Trophoblast cell (in vitro differentiated cells and primary cell): ENCODE data around the gene HOMER2.

ENCODE experiments used
- DNase-seq, 2 donors: peaks; one replicate each; pipeline ENCODE4 v3.0.0-alpha.2; 2016
- H2AFZ ChIP-seq: 2 replicates; pipeline ENCODE4 v1.6.1; 2013; ENCODE audit warnings: low read length, moderate library complexity, mild to moderate bottlenecking; ENCODE audit not compliant: insufficient read depth, poor library complexity
- H2AK5ac ChIP-seq: 2 replicates; pipeline ENCODE4 v1.6.1; 2013; ENCODE audit warnings: mild to moderate bottlenecking, low read length
- H2BK120ac ChIP-seq: 2 replicates; pipeline ENCODE4 v1.6.1; 2013; ENCODE audit warnings: low read length, mild to moderate bottlenecking, moderate library complexity; ENCODE audit not compliant: insufficient read depth, poor library complexity
- H2BK12ac ChIP-seq: 2 replicates; pipeline ENCODE4 v1.6.1; 2013; ENCODE audit warnings: mild to moderate bottlenecking, low read length, moderate library complexity
- H2BK5ac ChIP-seq: 2 replicates; pipeline ENCODE4 v1.6.1; 2013; ENCODE audit warnings: low read length, low read depth, moderate library complexity, mild to moderate bottlenecking; ENCODE audit not compliant: poor library complexity
- H3K14ac ChIP-seq: 2 replicates; pipeline ENCODE4 v1.6.1; 2013; ENCODE audit warnings: mild to moderate bottlenecking, low read length
- H3K18ac ChIP-seq: 2 replicates; pipeline ENCODE4 v1.6.1; 2013; ENCODE audit warnings: mild to moderate bottlenecking, low read length
- H3K23ac ChIP-seq: 2 replicates; pipeline ENCODE4 v1.6.1; 2013; ENCODE audit warnings: low read length
- H3K27ac ChIP-seq: 2 replicates; pipeline ENCODE4 v1.5.1; 2013; ENCODE audit warnings: low read depth, mild to moderate bottlenecking, inconsistent platforms, low read length, moderate library complexity
- H3K27me3 ChIP-seq: 2 replicates; pipeline ENCODE4 v1.6.1; 2013; ENCODE audit warnings: inconsistent platforms, mild to moderate bottlenecking, low read length, moderate library complexity; ENCODE audit not compliant: insufficient read depth
- H3K36me3 ChIP-seq, 2 experiments: 1 replicate in 1 of 2; 2 replicates in 1 of 2; pipeline ENCODE4 v1.6.1; 2013; ENCODE audit warnings: low read length in 2 of 2, mild to moderate bottlenecking in 2 of 2, moderate library complexity in 1 of 2; ENCODE audit not compliant: insufficient read depth in 2 of 2, control insufficient read depth in 1 of 2
- H3K4ac ChIP-seq: 2 replicates; pipeline ENCODE4 v1.6.1; 2013; ENCODE audit warnings: low read depth, mild to moderate bottlenecking, low read length, moderate library complexity
- H3K4me1 ChIP-seq, 2 experiments: 1 replicate in 1 of 2; 2 replicates in 1 of 2; pipeline ENCODE4 v1.6.1; 2013; ENCODE audit warnings: low read length in 2 of 2, mild to moderate bottlenecking in 2 of 2, moderate library complexity in 1 of 2; ENCODE audit not compliant: insufficient read depth in 2 of 2, control insufficient read depth in 1 of 2
- H3K4me2 ChIP-seq: 2 replicates; pipeline ENCODE4 v1.6.1; 2013; ENCODE audit warnings: inconsistent platforms, mild to moderate bottlenecking, low read length, moderate library complexity
- H3K4me3 ChIP-seq: 2 replicates; pipeline ENCODE4 v1.5.1; 2013; ENCODE audit warnings: mild to moderate bottlenecking, low read depth, low read length, inconsistent platforms
- H3K79me1 ChIP-seq: one replicate; pipeline ENCODE4 v1.6.1; 2013; ENCODE audit warnings: low read length
- H3K79me2 ChIP-seq: 2 replicates; pipeline ENCODE4 v1.6.1; 2013; ENCODE audit warnings: low read length, mild to moderate bottlenecking; ENCODE audit not compliant: control insufficient read depth, insufficient read depth, poor library complexity
- H3K9ac ChIP-seq: 2 replicates; pipeline ENCODE4 v1.6.1; 2013; ENCODE audit warnings: mild to moderate bottlenecking, low read length
- H3K9me3 ChIP-seq: 2 replicates; pipeline ENCODE4 v1.6.1; 2013; ENCODE audit warnings: low read depth, mild to moderate bottlenecking, control low read depth, inconsistent platforms, low read length; ENCODE audit not compliant: insufficient read depth
- H4K12ac ChIP-seq: 2 replicates; pipeline ENCODE4 v1.6.1; 2013; ENCODE audit warnings: low read depth, mild to moderate bottlenecking, low read length, moderate library complexity
- H4K8ac ChIP-seq: 2 replicates; pipeline ENCODE4 v1.6.1; 2013; ENCODE audit warnings: low read depth, mild to moderate bottlenecking, low read length, moderate library complexity
- H4K91ac ChIP-seq: one replicate; pipeline ENCODE4 v1.6.1; 2013; ENCODE audit warnings: low read depth, mild to moderate bottlenecking, low read length, moderate library complexity
- WGBS: extraction: QIAGEN DNeasy Blood & Tissue Kit; methylation state at CpG from one replicate; pipeline ENCODE4 v1.1.7; 2013; ENCODE audit warnings: missing lambda C conversion rate; ENCODE audit not compliant: insufficient read length, insufficient coverage; ENCODE audit errors: extremely low coverage; 5-methylcytosine and 5-hydroxymethylcytosine counted together

Gene HOMER2

GRCh38 chr15:82862886-82863285 is 89.6 kb downstream of the HOMER2 start:
- no peaks in the 10 kb centered on the region for H3K4me1 ChIP-seq
- H4K91ac ChIP-seq = no peak overlapping the region
- no peak overlapping the region for H4K8ac ChIP-seq
- H3K9ac ChIP-seq = no peak overlapping the region
- no peak overlapping the region for H3K23ac ChIP-seq
- H3K4me2 ChIP-seq = no peak overlapping the region
- no peak overlapping the region for H2BK120ac ChIP-seq
- H3K27me3 ChIP-seq = no peaks in the 10 kb centered on the region
- no peak for DNase-seq
- no peak overlapping the region for H3K4me3 ChIP-seq
- H2AFZ ChIP-seq = no peak overlapping the region
- no peaks in the 10 kb centered on the region for H3K79me2 ChIP-seq
- H3K79me1 ChIP-seq = no peaks in the 10 kb centered on the region
- no CpG with 5 or more reads among the region's 6 CpGs for WGBS
- no peak overlapping the region for H2BK5ac ChIP-seq
- no peak overlapping the region for H3K27ac ChIP-seq
- H3K14ac ChIP-seq = no peak overlapping the region
- H3K36me3 ChIP-seq = no peaks in the 10 kb centered on the region
- H3K4ac ChIP-seq = no peak overlapping the region
- no peak overlapping the region for H2AK5ac ChIP-seq
- H3K18ac ChIP-seq = no peak overlapping the region
- H4K12ac ChIP-seq = no peak overlapping the region
- H2BK12ac ChIP-seq = no peak overlapping the region
- H3K9me3 ChIP-seq = no peaks in the 10 kb centered on the region

GRCh38 chr15:82858932-82859331 is 93.6 kb downstream of the HOMER2 start:
- WGBS = no CpG with 5 or more reads among the region's 11 CpGs

GRCh38 chr15:82856397-82857170 is 95.9 kb downstream of the HOMER2 start:
- Histone ChIP-seq H3K27ac (no peak overlapping the region), H3K18ac (no peak overlapping the region), H2BK5ac (no peak overlapping the region), H4K91ac (no peak overlapping the region), H3K4me2 (no peak overlapping the region), H2AK5ac (no peak overlapping the region), H3K23ac (no peak overlapping the region), H3K9me3 (peaks cover 2% of the 10 kb centered on the region), H3K36me3 (no peaks in the 10 kb centered on the region), H2AFZ (no peak overlapping the region), H3K4ac (no peak overlapping the region), H3K4me1 (peaks cover 6 to 9% of the 10 kb centered on the region in 2 experiments), H3K79me2 (no peaks in the 10 kb centered on the region), H2BK120ac (no peak overlapping the region), H3K14ac (no peak overlapping the region), H3K27me3 (no peaks in the 10 kb centered on the region), H4K12ac (no peak overlapping the region), H3K9ac (no peak overlapping the region), H3K79me1 (no peaks in the 10 kb centered on the region), H2BK12ac (no peak overlapping the region), H4K8ac (no peak overlapping the region), H3K4me3 (no peak overlapping the region)
- WGBS = no CpG with 5 or more reads among the region's 10 CpGs
- no peak for DNase-seq

More at GRCh38 chr15:82858932-82859331, 93.6 kb downstream of the HOMER2 start:
- Histone ChIP-seq H3K4me3 (no peak overlapping the region), H2BK12ac (no peak overlapping the region), H2AFZ (no peak overlapping the region), H3K4me2 (no peak overlapping the region), H4K91ac (no peak overlapping the region), H3K4me1 (peaks cover 6 to 9% of the 10 kb centered on the region in 2 experiments), H3K14ac (no peak overlapping the region), H2BK5ac (no peak overlapping the region), H3K27ac (no peak overlapping the region), H2BK120ac (no peak overlapping the region), H3K9me3 (peaks cover 2% of the 10 kb centered on the region), H2AK5ac (no peak overlapping the region), H3K27me3 (no peaks in the 10 kb centered on the region), H4K12ac (no peak overlapping the region), H3K79me2 (no peaks in the 10 kb centered on the region), H3K4ac (no peak overlapping the region), H3K23ac (no peak overlapping the region), H4K8ac (no peak overlapping the region), H3K18ac (no peak overlapping the region), H3K9ac (no peak overlapping the region), H3K36me3 (no peaks in the 10 kb centered on the region), H3K79me1 (no peaks in the 10 kb centered on the region)
- DNase-seq = no peak

GRCh38 chr15:82855286-82856100 is 97.0 kb downstream of the HOMER2 start:
- Histone ChIP-seq H3K27ac (no peak overlapping the region), H2BK12ac (no peak overlapping the region), H3K4me3 (no peak overlapping the region), H2BK120ac (no peak overlapping the region), H3K4ac (no peak overlapping the region), H3K9ac (no peak overlapping the region), H3K27me3 (no peaks in the 10 kb centered on the region), H2AFZ (no peak overlapping the region), H3K79me2 (no peaks in the 10 kb centered on the region), H3K9me3 (peaks cover 2% of the 10 kb centered on the region), H2BK5ac (no peak overlapping the region), H4K8ac (no peak overlapping the region), H3K4me1 (peaks cover 6 to 9% of the 10 kb centered on the region in 2 experiments), H3K36me3 (no peaks in the 10 kb centered on the region), H3K23ac (no peak overlapping the region), H2AK5ac (no peak overlapping the region), H4K12ac (no peak overlapping the region), H3K79me1 (no peaks in the 10 kb centered on the region), H4K91ac (no peak overlapping the region), H3K4me2 (no peak overlapping the region), H3K14ac (no peak overlapping the region), H3K18ac (no peak overlapping the region)
- WGBS = no CpG with 5 or more reads among the region's 17 CpGs
- DNase-seq = no peak
